Liver (tissue), 9 donors: Measurements from ENCODE around the gene CCDC191. TPM values are rescaled to one million over a fixed set of nuclear protein-coding genes. Genes with fewer than 3 reads are reported as not detected.

ENCODE experiments used
- DNase-seq: peaks from one replicate; pipeline ENCODE4 v3.0.0-alpha.2; 2017; ENCODE audit warnings: low spot score
- H3K27ac ChIP-seq, 2 donors: one replicate each; pipeline ENCODE4 v1.7.0; 2013; ENCODE audit warnings: inconsistent platforms in 2 of 2, low read length in 2 of 2, control low read depth in 1 of 2, low read depth in 1 of 2, mild to moderate bottlenecking in 1 of 2
- H3K27me3 ChIP-seq, 4 donors: one replicate each; pipeline versions ENCODE4 v1.6.1 to v1.7.0; 2013; ENCODE audit warnings: low read length in 3 of 4, inconsistent platforms in 1 of 4, mild to moderate bottlenecking in 1 of 4, moderate library complexity in 1 of 4; ENCODE audit not compliant: control insufficient read depth in 4 of 4, insufficient read depth in 4 of 4
- H3K36me3 ChIP-seq, 4 donors: one replicate each; pipeline versions ENCODE4 v1.6.1 to v1.7.0; 2013; ENCODE audit warnings: low read length in 3 of 4, mild to moderate bottlenecking in 3 of 4, low read depth in 1 of 4, moderate library complexity in 1 of 4; ENCODE audit not compliant: control insufficient read depth in 4 of 4, insufficient read depth in 3 of 4
- H3K4me1 ChIP-seq, 4 donors: one replicate each; pipeline versions ENCODE4 v1.6.1 to v1.7.0; 2013; ENCODE audit warnings: low read length in 3 of 4, mild to moderate bottlenecking in 3 of 4, moderate library complexity in 1 of 4; ENCODE audit not compliant: control insufficient read depth in 4 of 4, insufficient read depth in 4 of 4
- H3K4me3 ChIP-seq, 3 donors: one replicate each; pipeline versions ENCODE4 v1.6.1 to v1.7.0; 2013; ENCODE audit warnings: low read length in 3 of 3, control low read depth in 1 of 3, low read depth in 1 of 3, mild to moderate bottlenecking in 1 of 3
- H3K9ac ChIP-seq, 2 donors: one replicate each; pipeline ENCODE4 v1.7.0; 2013; ENCODE audit warnings: low read length in 2 of 2, mild to moderate bottlenecking in 2 of 2, moderate library complexity in 2 of 2, control low read depth in 1 of 2, low read depth in 1 of 2
- H3K9me3 ChIP-seq, 4 donors: one replicate each; pipeline versions ENCODE4 v1.6.1 to v1.7.0; 2013; ENCODE audit warnings: low read length in 3 of 4; ENCODE audit not compliant: control insufficient read depth in 4 of 4
- EGR1 ChIP-seq, 2 donors: IDR thresholded peaks; 2 replicates each; pipeline ENCODE4 v1.6.1; 2016 to 2018; ENCODE audit warnings: antibody characterized with exemption in 2 of 2, low read depth in 2 of 2
- FOXA1 ChIP-seq: IDR thresholded peaks from 2 replicates; pipeline ENCODE4 v1.6.1; 2016; ENCODE audit warnings: antibody characterized with exemption
- FOXA2 ChIP-seq: IDR thresholded peaks from 2 replicates; pipeline ENCODE4 v1.6.1; 2016; ENCODE audit warnings: antibody characterized with exemption
- GABPA ChIP-seq, 2 donors: IDR thresholded peaks in 1 of 2; conservative IDR thresholded peaks in 1 of 2; 2 replicates each; pipeline ENCODE4 v1.6.1; 2016; ENCODE audit warnings: antibody characterized with exemption in 2 of 2, mild to moderate bottlenecking in 1 of 2, moderate library complexity in 1 of 2
- HNF4A ChIP-seq, 2 donors: conservative IDR thresholded peaks; 2 replicates each; pipeline ENCODE4 v1.6.1; 2016; ENCODE audit warnings: antibody characterized with exemption in 2 of 2, mild to moderate bottlenecking in 2 of 2
- HNF4G ChIP-seq: IDR thresholded peaks from 2 replicates; pipeline ENCODE4 v1.6.1; 2016; ENCODE audit warnings: antibody characterized with exemption
- JUND ChIP-seq, 2 donors: IDR thresholded peaks; 2 replicates each; pipeline ENCODE4 v1.6.1; 2016; ENCODE audit warnings: antibody characterized with exemption in 2 of 2
- MAX ChIP-seq: IDR thresholded peaks from 2 replicates; pipeline ENCODE4 v1.6.1; 2016; ENCODE audit warnings: antibody characterized with exemption
- NR2F2 ChIP-seq: IDR thresholded peaks from 2 replicates; pipeline ENCODE4 v1.6.1; 2016; ENCODE audit warnings: antibody characterized with exemption
- RAD21 ChIP-seq, 2 donors: IDR thresholded peaks; 2 replicates each; pipeline ENCODE4 v1.6.1; 2016; ENCODE audit warnings: antibody characterized with exemption in 2 of 2, mild to moderate bottlenecking in 2 of 2
- RXRA ChIP-seq, 2 donors: IDR thresholded peaks; 2 replicates each; pipeline ENCODE4 v1.6.1; 2017 to 2018; ENCODE audit warnings: antibody characterized with exemption in 2 of 2, mild to moderate bottlenecking in 1 of 2
- SP1 ChIP-seq: IDR thresholded peaks from 2 replicates; pipeline ENCODE4 v1.6.1; 2018; ENCODE audit warnings: antibody characterized with exemption, mild to moderate bottlenecking
- TAF1 ChIP-seq: conservative IDR thresholded peaks from 2 replicates; pipeline ENCODE4 v1.6.1; 2016; ENCODE audit warnings: antibody characterized with exemption, mild to moderate bottlenecking
- YY1 ChIP-seq: IDR thresholded peaks from 2 replicates; pipeline ENCODE4 v1.6.1; 2016; ENCODE audit warnings: antibody characterized with exemption, mild to moderate bottlenecking
- ZBTB33 ChIP-seq: IDR thresholded peaks from 2 replicates; pipeline ENCODE4 v1.6.1; 2016; ENCODE audit warnings: antibody characterized with exemption
- WGBS: extraction: QIAGEN DNeasy Blood & Tissue Kit; methylation state at CpG from one replicate; pipeline ENCODE4 v1.1.7; 2013; 5-methylcytosine and 5-hydroxymethylcytosine counted together
- polyA plus RNA-seq, 2 donors: library from polyadenylated mRNA; stranded (reverse) in 1 of 2; unstranded in 1 of 2; fragments of 200-250 nt in 1 of 2; fragments of >200 nt in 1 of 2; fragmentation: Nextera tagmentation in 1 of 2; extraction: Ambion mirVana in 1 of 2; gene quantifications; one replicate each; pipeline versions ENCODE4 v1.2.1 to v1.2.3, GENCODE V29; 2013 to 2015
- total RNA-seq, 2 donors: library from RNA; depleted of rRNA; stranded (reverse); fragments of >200 nt; gene quantifications; one replicate each; pipeline ENCODE4 v1.2.3, GENCODE V29; 2014
- TF ChIP-seq, protein P1 (sequence below): fragments of 150-350 bp; IDR thresholded peaks from 2 replicates; pipeline ENCODE4 v1.5.1; 2017; ENCODE audit warnings: improper control_type of control experiment, low read depth, low read length; ENCODE audit not compliant: missing input control
- TF ChIP-seq, protein P2 (sequence below): IDR thresholded peaks from 2 replicates; pipeline ENCODE4 v1.6.1; 2016; ENCODE audit warnings: antibody characterized with exemption, mild to moderate bottlenecking
- TF ChIP-seq, protein P3 (sequence below): IDR thresholded peaks from 2 replicates; pipeline ENCODE4 v1.6.1; 2016; ENCODE audit warnings: antibody characterized with exemption
- donor health status: healthy.
- donor health status: healthy.
- donor health status: healthy.
- donor health status: healthy.
- donor health status: healthy.

The CCDC191 gene
- total and polyA plus RNA-seq, 4 donors: 0.31 to 1.0 (median 0.80) TPM

GRCh38 chr3:114068336-114068735 is 12.0 kb upstream of the CCDC191 start (continued):
- TF ChIP-seq, protein P1, sequence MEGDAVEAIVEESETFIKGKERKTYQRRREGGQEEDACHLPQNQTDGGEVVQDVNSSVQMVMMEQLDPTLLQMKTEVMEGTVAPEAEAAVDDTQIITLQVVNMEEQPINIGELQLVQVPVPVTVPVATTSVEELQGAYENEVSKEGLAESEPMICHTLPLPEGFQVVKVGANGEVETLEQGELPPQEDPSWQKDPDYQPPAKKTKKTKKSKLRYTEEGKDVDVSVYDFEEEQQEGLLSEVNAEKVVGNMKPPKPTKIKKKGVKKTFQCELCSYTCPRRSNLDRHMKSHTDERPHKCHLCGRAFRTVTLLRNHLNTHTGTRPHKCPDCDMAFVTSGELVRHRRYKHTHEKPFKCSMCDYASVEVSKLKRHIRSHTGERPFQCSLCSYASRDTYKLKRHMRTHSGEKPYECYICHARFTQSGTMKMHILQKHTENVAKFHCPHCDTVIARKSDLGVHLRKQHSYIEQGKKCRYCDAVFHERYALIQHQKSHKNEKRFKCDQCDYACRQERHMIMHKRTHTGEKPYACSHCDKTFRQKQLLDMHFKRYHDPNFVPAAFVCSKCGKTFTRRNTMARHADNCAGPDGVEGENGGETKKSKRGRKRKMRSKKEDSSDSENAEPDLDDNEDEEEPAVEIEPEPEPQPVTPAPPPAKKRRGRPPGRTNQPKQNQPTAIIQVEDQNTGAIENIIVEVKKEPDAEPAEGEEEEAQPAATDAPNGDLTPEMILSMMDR: no peak
- TF ChIP-seq EGR1 (IDR thresholded peaks at IDR 0.05; ENCODE audit: low read depth in 2 of 2) (no peak), ZBTB33 (no peak)

DNA sequence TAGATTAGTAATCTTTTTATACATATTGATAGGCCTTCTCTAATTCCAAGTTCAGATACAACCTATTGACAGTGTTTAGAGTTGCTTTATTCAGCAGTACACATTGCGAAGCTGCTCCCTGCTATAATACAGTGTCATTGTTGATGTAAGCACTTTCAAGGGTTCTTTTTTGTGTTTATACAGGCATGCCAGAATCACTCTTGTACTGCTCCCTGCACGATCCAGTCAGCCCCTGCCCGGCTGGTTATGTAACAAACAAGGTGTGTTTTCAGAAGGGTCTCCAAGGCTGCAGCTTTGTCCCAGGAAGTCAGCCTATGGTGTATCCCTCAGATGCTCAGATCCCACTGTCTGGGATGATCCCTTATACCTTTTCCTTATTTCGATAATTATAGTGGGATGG is 11.5 kb upstream of the CCDC191 start:
- TF ChIP-seq JUND (IDR thresholded peaks at IDR 0.05): no peak
- no peak for TF ChIP-seq HNF4G
- TF ChIP-seq, protein P1: no peak
- TF ChIP-seq NR2F2: no peak
- no peak for TF ChIP-seq RXRA (IDR thresholded peaks at IDR 0.05)
- no peak for TF ChIP-seq GABPA (IDR thresholded peaks at IDR 0.05 in 1 of 2, conservative IDR thresholded peaks at IDR 0.05 in 1 of 2)
- TF ChIP-seq FOXA1: no peak
- TF ChIP-seq, protein P2, sequence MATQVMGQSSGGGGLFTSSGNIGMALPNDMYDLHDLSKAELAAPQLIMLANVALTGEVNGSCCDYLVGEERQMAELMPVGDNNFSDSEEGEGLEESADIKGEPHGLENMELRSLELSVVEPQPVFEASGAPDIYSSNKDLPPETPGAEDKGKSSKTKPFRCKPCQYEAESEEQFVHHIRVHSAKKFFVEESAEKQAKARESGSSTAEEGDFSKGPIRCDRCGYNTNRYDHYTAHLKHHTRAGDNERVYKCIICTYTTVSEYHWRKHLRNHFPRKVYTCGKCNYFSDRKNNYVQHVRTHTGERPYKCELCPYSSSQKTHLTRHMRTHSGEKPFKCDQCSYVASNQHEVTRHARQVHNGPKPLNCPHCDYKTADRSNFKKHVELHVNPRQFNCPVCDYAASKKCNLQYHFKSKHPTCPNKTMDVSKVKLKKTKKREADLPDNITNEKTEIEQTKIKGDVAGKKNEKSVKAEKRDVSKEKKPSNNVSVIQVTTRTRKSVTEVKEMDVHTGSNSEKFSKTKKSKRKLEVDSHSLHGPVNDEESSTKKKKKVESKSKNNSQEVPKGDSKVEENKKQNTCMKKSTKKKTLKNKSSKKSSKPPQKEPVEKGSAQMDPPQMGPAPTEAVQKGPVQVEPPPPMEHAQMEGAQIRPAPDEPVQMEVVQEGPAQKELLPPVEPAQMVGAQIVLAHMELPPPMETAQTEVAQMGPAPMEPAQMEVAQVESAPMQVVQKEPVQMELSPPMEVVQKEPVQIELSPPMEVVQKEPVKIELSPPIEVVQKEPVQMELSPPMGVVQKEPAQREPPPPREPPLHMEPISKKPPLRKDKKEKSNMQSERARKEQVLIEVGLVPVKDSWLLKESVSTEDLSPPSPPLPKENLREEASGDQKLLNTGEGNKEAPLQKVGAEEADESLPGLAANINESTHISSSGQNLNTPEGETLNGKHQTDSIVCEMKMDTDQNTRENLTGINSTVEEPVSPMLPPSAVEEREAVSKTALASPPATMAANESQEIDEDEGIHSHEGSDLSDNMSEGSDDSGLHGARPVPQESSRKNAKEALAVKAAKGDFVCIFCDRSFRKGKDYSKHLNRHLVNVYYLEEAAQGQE: no peak
- TF ChIP-seq YY1: no peak
- TF ChIP-seq, protein P3, sequence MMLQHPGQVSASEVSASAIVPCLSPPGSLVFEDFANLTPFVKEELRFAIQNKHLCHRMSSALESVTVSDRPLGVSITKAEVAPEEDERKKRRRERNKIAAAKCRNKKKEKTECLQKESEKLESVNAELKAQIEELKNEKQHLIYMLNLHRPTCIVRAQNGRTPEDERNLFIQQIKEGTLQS: no peak
- no peak for TF ChIP-seq TAF1
- TF ChIP-seq EGR1 (IDR thresholded peaks at IDR 0.05; ENCODE audit: low read depth in 2 of 2): no peak
- TF ChIP-seq RAD21 (IDR thresholded peaks at IDR 0.05): no peak
- TF ChIP-seq FOXA2: no peak
- TF ChIP-seq SP1: no peak
- no peak for TF ChIP-seq MAX
- no peak for TF ChIP-seq ZBTB33
- TF ChIP-seq HNF4A (conservative IDR thresholded peaks at IDR 0.05): no peak

More for the DNA sequence above, 11.5 kb upstream of the CCDC191 start:
- DNase-seq: no peak
- Histone ChIP-seq H3K36me3 (peaks cover 11 to 35% (median 15%) of the 10 kb centered on the region in 4 donors), H3K27me3 (no peaks in the 10 kb centered on the region), H3K4me3 (no peak overlapping the region), H3K27ac (no peak overlapping the region), H3K4me1 (no peaks in the 10 kb centered on the region), H3K9me3 (no peaks in the 10 kb centered on the region), H3K9ac (no peak overlapping the region)
- WGBS: 97% methylated on average over 4 of the region's 4 CpGs
